HCT116 (cell line): ENCODE data around the gene SGPP2. TPM values are rescaled to one million over a fixed set of nuclear protein-coding genes. Genes with fewer than 3 reads are reported as not detected.

Experiments used
- ATAC-seq: fragments of 200-7000 bp; cut with Tn5 transposase; 2 replicates; pipeline ENCODE4 v1.9.1; 2020; ENCODE audit warnings: mild to moderate bottlenecking, moderate library complexity
- BruUV-seq: library from RNA; stranded (reverse); fragments of 400-500 nt; replicated peaks from 2 replicates; lab custom pipeline; 2021; lab: Mats Ljungman, UMichigan
- CTCF ChIA-PET: fragments of 300-600 bp; sonication (Branson Sonifier 250); formaldehyde crosslinking; loops from one replicate; lab custom pipeline; 2021; ENCODE audit warnings: antibody characterized with exemption; lab: Charles Lee
- POLR2A ChIA-PET: fragments of 300-600, 350-600 bp; sonication (Branson Sonifier 250); formaldehyde crosslinking; loops from one replicate; lab custom pipeline; 2021; ENCODE audit warnings: antibody characterized with exemption; lab: Charles Lee
- RAD21 ChIA-PET, 2 experiments: fragments of 300-600 bp; sonication (Branson Sonifier 250); formaldehyde crosslinking; loops; one replicate each; lab custom pipeline; 2023; ENCODE audit warnings: low total read pairs in 2 of 2; ENCODE audit not compliant: uncharacterized antibody in 2 of 2, unreplicated experiment in 2 of 2, low non-redundant PET in 1 of 2; lab: Charles Lee
- DNase-seq: peaks from one replicate; pipeline ENCODE4 v3.0.0-alpha.2; 2010; ENCODE audit warnings: low read depth, low spot score
- H2AFZ ChIP-seq: fragments of 200-600 bp; shearing (Covaris generic), sonication (generic); 2 replicates; pipeline ENCODE4 v1.6.1; 2017; ENCODE audit warnings: low read depth, mixed run types, mixed read lengths, antibody characterized with exemption, low read length; ENCODE audit not compliant: poor library complexity, severe bottlenecking
- H3K27ac ChIP-seq: 2 replicates; pipeline ENCODE4 v1.5.1; 2012; ENCODE audit warnings: low read depth, low read length
- H3K27me3 ChIP-seq: fragments of 200-600 bp; sonication (generic); 2 replicates; pipeline ENCODE4 v1.6.1; 2016; ENCODE audit warnings: mixed run types, low read length, mixed read lengths; ENCODE audit not compliant: insufficient read depth
- H3K36me3 ChIP-seq, 2 experiments: fragments of 200-500 bp in 1 of 2; fragments of 200-600 bp in 1 of 2; sonication (Bioruptor generic) in 1 of 2; sonication (generic) in 1 of 2; 2 replicates each; pipeline versions ENCODE4 v1.5.1 to v1.6.1; 2014 to 2016; ENCODE audit warnings: low read length in 2 of 2, inconsistent platforms in 1 of 2, mixed read lengths in 1 of 2, mixed run types in 1 of 2; ENCODE audit not compliant: insufficient read depth in 2 of 2, control insufficient read depth in 1 of 2
- H3K4me1 ChIP-seq, 2 experiments: fragments of 200-600 bp in 1 of 2; sonication (generic) in 1 of 2; 2 replicates each; pipeline versions ENCODE4 v1.5.1 to v1.6.1; 2012 to 2017; ENCODE audit warnings: low read length in 2 of 2, inconsistent platforms in 1 of 2, mild to moderate bottlenecking in 1 of 2, mixed read lengths in 1 of 2, mixed run types in 1 of 2, moderate library complexity in 1 of 2; ENCODE audit not compliant: insufficient read depth in 2 of 2, control insufficient read depth in 1 of 2
- H3K4me2 ChIP-seq: fragments of 200-600 bp; sonication (generic); 2 replicates; pipeline ENCODE4 v1.6.1; 2017; ENCODE audit warnings: mixed run types, low read length, mixed read lengths
- H3K4me3 ChIP-seq, 2 experiments: fragments of 200-600 bp in 1 of 2; sonication (generic) in 1 of 2; replicated peaks in 1 of 2; 2 replicates each; pipeline ENCODE4 v1.5.1; 2011 to 2016; ENCODE audit warnings: low read length in 2 of 2, control low read depth in 1 of 2, low read depth in 1 of 2, mild to moderate bottlenecking in 1 of 2, mixed read lengths in 1 of 2, mixed run types in 1 of 2
- H3K79me2 ChIP-seq: fragments of 200-600 bp; sonication (generic); 2 replicates; pipeline ENCODE4 v1.6.1; 2017; ENCODE audit warnings: mild to moderate bottlenecking, mixed run types, low read length, moderate library complexity, mixed read lengths; ENCODE audit not compliant: insufficient read depth
- H3K9ac ChIP-seq: fragments of 200-600 bp; sonication (generic); 2 replicates; pipeline ENCODE4 v1.6.1; 2016; ENCODE audit warnings: low read length, mixed read lengths
- H3K9me2 ChIP-seq: fragments of 200-600 bp; sonication (generic), shearing (Covaris generic); 2 replicates; pipeline ENCODE4 v1.6.1; 2017; ENCODE audit warnings: mixed run types, mild to moderate bottlenecking, moderate library complexity; ENCODE audit not compliant: insufficient read depth
- H3K9me3 ChIP-seq, 2 experiments: fragments of 200-500 bp in 1 of 2; fragments of 200-600 bp in 1 of 2; sonication (Bioruptor generic) in 1 of 2; sonication (generic) in 1 of 2; 2 replicates each; pipeline ENCODE4 v1.6.1; 2014 to 2017; ENCODE audit warnings: low read length in 2 of 2, mixed read lengths in 2 of 2, inconsistent platforms in 1 of 2, low read depth in 1 of 2, mild to moderate bottlenecking in 1 of 2, mixed run types in 1 of 2, moderate library complexity in 1 of 2; ENCODE audit not compliant: control insufficient read depth in 1 of 2, insufficient read depth in 1 of 2
- H4K20me1 ChIP-seq: fragments of 200-600 bp; sonication (generic), shearing (Covaris generic); 2 replicates; pipeline ENCODE4 v1.6.1; 2017; ENCODE audit warnings: mixed run types, mild to moderate bottlenecking, moderate library complexity; ENCODE audit not compliant: insufficient read depth
- CEBPB ChIP-seq: IDR thresholded peaks from 2 replicates; pipeline ENCODE4 v1.6.1; 2012; ENCODE audit warnings: low read depth
- CTCF ChIP-seq, 3 experiments: fragments of 200-600 bp in 1 of 3; sonication (generic) in 1 of 3; IDR thresholded peaks in 2 of 3; conservative IDR thresholded peaks in 1 of 3; 2 replicates each; pipeline ENCODE4 v1.5.1; 2012 to 2017; ENCODE audit warnings: low read depth in 2 of 3, low read length in 2 of 3, antibody characterized with exemption in 1 of 3, borderline replicate concordance in 1 of 3, control low read depth in 1 of 3, mild to moderate bottlenecking in 1 of 3, mixed read lengths in 1 of 3, mixed run types in 1 of 3, moderate library complexity in 1 of 3; ENCODE audit not compliant: insufficient read depth in 1 of 3
- EGR1 ChIP-seq: IDR thresholded peaks from 2 replicates; pipeline ENCODE4 v1.6.1; 2012; ENCODE audit warnings: low read depth
- EZH2 ChIP-seq: fragments of 200-600 bp; sonication (generic); IDR thresholded peaks from 2 replicates; pipeline ENCODE4 v1.6.1; 2017; ENCODE audit warnings: antibody characterized with exemption, mixed run types
- EZH2phosphoT487 ChIP-seq: fragments of 200-600 bp; IDR thresholded peaks from 2 replicates; pipeline ENCODE4 v1.6.1; 2018; ENCODE audit warnings: antibody characterized with exemption, borderline replicate concordance
- POLR2A ChIP-seq: IDR thresholded peaks from 2 replicates; pipeline ENCODE4 v1.7.0; 2011; ENCODE audit warnings: borderline replicate concordance; ENCODE audit not compliant: insufficient read depth, insufficient read length; ENCODE audit errors: extremely low read depth
- RAD21 ChIP-seq: IDR thresholded peaks from 2 replicates; pipeline ENCODE4 v1.6.1; 2012; ENCODE audit warnings: low read depth, mild to moderate bottlenecking
- REST ChIP-seq: IDR thresholded peaks from 2 replicates; pipeline ENCODE4 v1.6.1; 2012; ENCODE audit warnings: low read depth
- SIN3A ChIP-seq: IDR thresholded peaks from 2 replicates; pipeline ENCODE4 v1.6.1; 2012; ENCODE audit warnings: low read depth
- SP1 ChIP-seq: IDR thresholded peaks from 2 replicates; pipeline ENCODE4 v1.6.1; 2012; ENCODE audit warnings: low read depth
- SRF ChIP-seq: IDR thresholded peaks from 2 replicates; pipeline ENCODE4 v1.6.1; 2012; ENCODE audit warnings: low read depth
- ZBTB33 ChIP-seq: IDR thresholded peaks from 2 replicates; pipeline ENCODE4 v1.6.1; 2011; ENCODE audit warnings: mild to moderate bottlenecking, low read length, moderate library complexity; ENCODE audit not compliant: insufficient replicate concordance; ENCODE audit errors: extremely low read depth
- ZFX ChIP-seq: fragments of 450-650 bp; IDR thresholded peaks from 2 replicates; pipeline ENCODE4 v1.6.1; 2017
- intact Hi-C: fragments of 100-400 bp; cut with micrococcal nuclease; formaldehyde crosslinking; loops from 2 replicates; pipeline ENCODE4 v1.10.0; 2022
- total RNA-seq: library from RNA; stranded (reverse); gene quantifications from one replicate; pipeline ENCODE4 v1.2.1, GENCODE V29; 2021; ENCODE audit not compliant: unreplicated experiment

Gene SGPP2
- total RNA-seq, 1 experiment from 2014 or later = 1.6 TPM

GRCh38 chr2:222499226-222499625, 74.9 kb downstream of the SGPP2 start:
- POLR2A ChIA-PET = no interaction called here
- H3K27ac ChIP-seq = no peak overlapping the region
- H3K9me3 ChIP-seq = no peaks in the 10 kb centered on the region
- no peaks in the 10 kb centered on the region for H3K79me2 ChIP-seq
- 0 out of 2 replicates have a peak, but pooled peaks cover 3% of the 10 kb centered on the region for H3K27me3 ChIP-seq
- H3K4me2 ChIP-seq = no peak overlapping the region
- H3K4me3 ChIP-seq = no peak overlapping the region
- TF ChIP-seq SIN3A = no peak
- TF ChIP-seq ZFX = no peak
- no peak for TF ChIP-seq EZH2phosphoT487
- TF ChIP-seq SRF = no peak
- no peak for TF ChIP-seq EGR1
- no peak for TF ChIP-seq CTCF (IDR thresholded peaks at IDR 0.05 in 2 of 3, conservative IDR thresholded peaks at IDR 0.05 in 1 of 3; ENCODE audit: borderline replicate concordance in 1 of 3, insufficient read depth in 1 of 3, low read depth in 2 of 3, low read length in 2 of 3)
- no peak for TF ChIP-seq REST
- no peak for TF ChIP-seq EZH2
- TF ChIP-seq SP1 = no peak
- TF ChIP-seq ZBTB33 = no peak
- TF ChIP-seq CEBPB = no peak
- TF ChIP-seq POLR2A = no peak
- TF ChIP-seq RAD21 = no peak
- RAD21 ChIA-PET = no interaction called here
- H3K4me1 ChIP-seq = no peaks in the 10 kb centered on the region
- H4K20me1 ChIP-seq = no peaks in the 10 kb centered on the region
- no peak overlapping the region for H3K9ac ChIP-seq
- H3K36me3 ChIP-seq = no peaks in the 10 kb centered on the region
- BruUV-seq = no TSS peak
- no peaks in the 10 kb centered on the region for H3K9me2 ChIP-seq
- DNase-seq = no peak
- CTCF ChIA-PET = no interaction called here
- H2AFZ ChIP-seq = no peak overlapping the region
- ATAC-seq = no peak
- intact Hi-C loops = no loop called here
